ENCODE data around the gene FIP1L1. TPM values are rescaled to one million over a fixed set of nuclear protein-coding genes. Genes with fewer than 3 reads are reported as not detected.

The FIP1L1 gene
- total and polyA plus RNA-seq, 9 of the 15 experiments (the other 6 are each of a cell fraction or from before 2014, with no cell fraction given) = 34.6 to 137 (median 72.0) TPM

GRCh38 chr4:53365486-53366300 lies 11.7 kb upstream of the FIP1L1 start, which contains the start of gene SCFD2 (continued):
- peak; percentile 83 for TF ChIP-seq RBFOX2 (IDR thresholded peaks at IDR 0.05; ENCODE audit: low read depth, low read length)
- TF ChIP-seq ZNF133 (CRISPR knock-in tag; IDR thresholded peaks at IDR 0.05) = no peak
- TF ChIP-seq HNRNPL (IDR thresholded peaks at IDR 0.05; ENCODE audit: low read depth, low read length) = no peak
- TF ChIP-seq U2AF1 (optimal IDR thresholded peaks at IDR 0.05; ENCODE audit: low read depth, low read length) = no peak
- TF ChIP-seq ZNF408 (CRISPR knock-in tag; IDR thresholded peaks at IDR 0.05; ENCODE audit: low read depth) = no peak
- peak; percentile 73; the same call in 1 of the 2 replicates for TF ChIP-seq NFRKB (IDR thresholded peaks at IDR 0.05; ENCODE audit: low read depth)
- no peak for TF ChIP-seq LARP7 (IDR thresholded peaks at IDR 0.05)
- TF ChIP-seq HOXB6 (CRISPR knock-in tag; IDR thresholded peaks at IDR 0.05; ENCODE audit: borderline replicate concordance) = no peak
- peak in 1 of 3 experiments; percentile 74; a peak in 2 of 6 replicates for TF ChIP-seq ZBTB11 (CRISPR knock-in tag; IDR thresholded peaks at IDR 0.05)
- TF ChIP-seq PATZ1 (CRISPR knock-in tag; IDR thresholded peaks at IDR 0.05; ENCODE audit: borderline replicate concordance) = no peak
- no peak for TF ChIP-seq ZZZ3 (IDR thresholded peaks at IDR 0.05)
- peak; percentile 70 for TF ChIP-seq HNRNPLL (IDR thresholded peaks at IDR 0.05; ENCODE audit: low read depth, low read length, poor library complexity, severe bottlenecking)
- TF ChIP-seq E2F5 (CRISPR knock-in tag; IDR thresholded peaks at IDR 0.05) = no peak
- TF ChIP-seq PREB (CRISPR knock-in tag; IDR thresholded peaks at IDR 0.05) = no peak
- TF ChIP-seq EHMT2 (IDR thresholded peaks at IDR 0.05) = no peak
- TF ChIP-seq PML (IDR thresholded peaks at IDR 0.05; ENCODE audit: low read length) = 0 out of 2 replicates have a peak, but pooled peaks have one; percentile 20

Measured in K562 (cell line).